GM18505 (cell line): ENCODE results near the gene PREP.

ENCODE experiments used
- ATAC-seq: cut with Tn5 transposase; IDR thresholded peaks from one replicate; pipeline ENCODE4 v1.9.1; 2021; ENCODE audit not compliant: unreplicated experiment
- POLR2A ChIP-seq: IDR thresholded peaks from 4 replicates; pipeline ENCODE4 v1.6.1; 2011; ENCODE audit warnings: borderline replicate concordance; ENCODE audit not compliant: insufficient read depth, insufficient read length; ENCODE audit errors: extremely low read depth

Gene PREP

DNA sequence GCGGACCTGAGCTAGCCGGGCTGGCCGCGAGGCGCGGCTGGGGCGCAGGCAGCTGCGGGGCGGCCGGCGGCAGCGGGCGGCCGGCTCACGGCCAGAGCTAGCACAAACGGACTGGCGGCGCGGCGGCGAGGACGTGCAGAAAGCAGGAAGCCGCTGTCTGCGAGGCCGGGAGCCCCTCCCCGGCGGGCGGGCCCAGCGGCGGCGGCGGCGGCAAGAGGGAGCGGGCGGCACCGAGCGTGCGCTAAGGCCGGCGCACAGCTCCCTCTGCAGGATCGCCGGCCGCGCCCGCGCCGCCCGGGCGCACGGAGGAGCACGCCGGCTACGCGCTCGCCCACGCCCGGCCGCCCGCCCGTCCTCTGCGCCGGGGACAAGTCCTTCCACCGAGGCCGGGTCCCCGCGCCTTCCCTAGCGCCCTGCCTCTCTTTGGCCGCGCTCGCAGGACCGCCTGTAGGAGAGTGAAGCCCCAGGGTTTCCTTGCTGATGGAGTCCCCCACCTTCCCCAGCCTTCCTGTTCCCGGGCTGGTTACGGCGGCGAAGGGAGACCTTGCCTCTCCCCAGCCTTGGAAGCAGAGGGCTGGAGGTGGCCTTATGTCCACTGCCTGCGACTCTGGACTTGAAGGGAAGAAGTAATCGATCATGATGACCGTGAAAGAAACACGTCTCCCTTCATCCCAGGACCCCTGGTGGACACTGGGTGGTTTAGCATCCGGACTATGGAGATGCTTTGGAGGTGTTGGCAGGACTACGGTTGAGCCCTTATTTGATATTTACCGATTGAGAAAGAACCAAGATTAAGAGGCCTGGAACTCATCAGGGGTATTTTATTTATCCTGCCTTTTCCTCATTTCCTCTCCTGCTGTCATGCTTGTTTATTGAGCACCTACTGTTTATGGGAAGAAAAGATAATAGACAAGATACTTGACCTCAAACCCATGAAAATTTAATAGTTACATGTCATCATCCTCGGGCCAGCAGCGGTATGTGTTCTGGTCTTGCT lies at the start of gene PREP:
Gene PREP, minus strand, starts transcription at position 144 of the 997 bp plus-strand sequence. CDS start 191 bp downstream, outside the sequence.
- TF ChIP-seq POLR2A, result peak; percentile 81
- peak; percentile 94 for ATAC-seq

DNA sequence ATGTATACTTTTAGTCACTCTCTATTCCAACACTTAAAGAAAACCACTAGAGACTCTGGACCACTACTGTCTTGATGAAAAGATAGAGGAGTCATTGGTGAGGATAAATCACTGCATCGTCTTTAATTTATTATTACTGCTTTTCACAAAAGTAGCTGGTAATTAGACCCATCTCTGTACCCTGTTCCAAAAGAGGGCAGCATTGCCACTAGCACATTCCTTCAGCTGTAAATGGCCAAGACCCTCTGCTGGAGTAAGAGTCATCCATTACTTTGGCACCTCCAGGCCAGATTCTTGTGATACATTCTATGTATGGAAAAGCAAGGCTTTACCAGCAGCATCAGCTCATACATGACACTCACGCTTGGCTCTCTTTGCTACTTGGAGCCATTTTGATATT lies 49.5 kb upstream of the PREP start:
- TF ChIP-seq POLR2A, result no peak
- no peak for ATAC-seq

DNA sequence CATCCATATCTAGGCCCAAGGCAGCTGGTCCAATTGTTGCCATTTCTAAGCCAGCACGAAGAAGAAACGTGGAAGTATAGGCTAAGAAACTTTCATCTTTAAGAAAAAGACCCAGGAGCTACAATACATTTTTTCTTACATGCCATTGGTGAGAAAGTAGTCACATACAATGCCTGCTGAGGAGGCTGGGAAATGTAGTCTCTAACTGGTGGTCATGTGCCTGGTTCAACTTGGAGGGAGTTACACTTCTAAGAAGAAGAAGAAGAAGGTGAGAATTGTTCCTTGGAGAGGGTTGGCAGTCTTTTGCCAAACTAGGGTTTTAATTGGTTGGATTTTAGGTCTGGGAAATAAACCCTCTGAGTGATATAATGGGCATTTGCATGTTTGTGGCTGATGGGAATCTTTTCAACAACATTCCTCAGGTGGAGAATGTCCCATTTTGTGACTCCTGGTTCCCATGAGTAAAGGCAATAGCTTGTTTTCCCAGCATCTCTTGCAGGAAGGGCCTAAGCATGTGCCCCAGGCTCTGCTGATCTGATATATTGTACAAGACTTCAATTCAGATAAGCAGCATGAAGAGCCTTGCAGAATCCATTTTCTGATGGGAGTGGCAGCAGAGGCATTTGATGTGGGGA lies 47.0 kb upstream of the PREP start:
- ATAC-seq, result no peak
- TF ChIP-seq POLR2A, result no peak

DNA sequence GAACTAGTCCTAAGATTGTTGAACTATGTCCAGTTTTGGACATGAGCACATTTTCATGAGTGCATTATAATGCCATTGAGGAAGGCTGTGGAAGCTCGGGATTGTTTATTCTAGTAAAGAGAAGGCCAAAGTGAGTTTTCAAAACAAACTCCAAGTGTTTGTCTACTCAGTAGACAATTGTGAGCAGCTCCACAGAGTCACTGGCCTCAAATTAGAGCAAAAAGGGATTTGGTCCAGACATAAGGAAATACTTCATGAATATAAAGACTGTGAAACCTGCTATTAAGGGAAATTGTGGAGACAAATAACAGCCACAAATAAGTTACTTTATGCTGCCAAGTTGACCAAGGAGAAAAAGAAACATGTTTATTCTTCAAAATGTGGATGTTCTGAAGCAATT lies 42.6 kb upstream of the PREP start:
- ATAC-seq, result no peak
- no peak for TF ChIP-seq POLR2A

DNA sequence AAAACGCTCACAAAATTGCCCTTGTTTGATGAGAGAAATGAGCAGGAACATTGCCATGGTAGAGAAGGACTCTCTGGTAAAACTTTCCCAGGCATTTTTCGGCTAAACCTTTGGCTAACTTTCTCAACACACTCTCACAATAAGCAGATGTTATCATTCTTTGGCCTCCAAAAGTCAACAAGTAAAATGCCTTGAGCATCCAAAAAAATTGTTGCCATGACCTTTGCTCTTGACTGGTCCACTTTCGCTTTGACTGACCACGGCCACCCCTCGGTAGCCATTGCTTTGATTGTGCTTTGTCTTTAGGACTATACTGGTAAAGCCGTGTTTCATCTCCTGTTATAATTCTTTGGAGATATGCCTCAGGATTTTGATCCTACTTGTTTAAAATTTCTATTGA lies 41.1 kb upstream of the PREP start:
- no peak for ATAC-seq
- no peak for TF ChIP-seq POLR2A

DNA sequence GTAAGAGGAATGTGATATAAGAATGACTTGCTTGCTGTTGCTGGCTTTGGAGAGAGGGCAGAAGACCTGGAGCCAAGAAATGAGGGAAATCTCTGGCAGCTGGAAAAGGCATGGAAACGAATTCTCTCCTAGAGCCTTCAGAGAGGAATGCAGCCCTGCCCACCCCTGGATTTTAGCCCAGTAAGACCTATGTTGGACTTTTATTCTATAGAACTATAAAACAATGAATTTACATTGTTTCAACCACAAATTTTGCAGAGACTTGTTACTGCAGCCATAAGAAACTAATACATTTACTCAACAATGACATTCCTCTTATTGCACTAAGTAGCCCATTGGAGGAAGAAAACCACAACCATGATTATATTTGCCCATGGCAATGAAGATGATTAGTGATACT lies 39.5 kb upstream of the PREP start:
- no peak for ATAC-seq
- no peak for TF ChIP-seq POLR2A

DNA sequence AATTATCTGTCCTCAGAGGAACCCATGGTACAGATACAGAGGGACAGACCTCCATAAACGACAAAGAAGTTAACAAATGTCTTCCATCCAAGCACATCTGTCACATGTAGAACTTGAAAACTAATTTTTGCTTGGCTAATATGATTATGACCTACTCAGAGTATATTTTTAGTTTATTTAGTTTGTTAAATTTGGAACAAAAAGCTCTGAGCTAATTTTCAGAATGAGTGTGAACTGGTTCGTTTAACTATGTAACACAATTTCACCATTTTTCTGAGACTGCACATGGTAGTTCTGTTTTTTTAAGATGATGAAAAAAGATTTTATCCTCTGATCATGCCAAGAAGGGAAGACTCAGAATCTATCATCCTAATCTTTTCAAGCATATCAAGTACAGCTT lies 34.4 kb upstream of the PREP start:
- no peak for ATAC-seq
- TF ChIP-seq POLR2A, result no peak

DNA sequence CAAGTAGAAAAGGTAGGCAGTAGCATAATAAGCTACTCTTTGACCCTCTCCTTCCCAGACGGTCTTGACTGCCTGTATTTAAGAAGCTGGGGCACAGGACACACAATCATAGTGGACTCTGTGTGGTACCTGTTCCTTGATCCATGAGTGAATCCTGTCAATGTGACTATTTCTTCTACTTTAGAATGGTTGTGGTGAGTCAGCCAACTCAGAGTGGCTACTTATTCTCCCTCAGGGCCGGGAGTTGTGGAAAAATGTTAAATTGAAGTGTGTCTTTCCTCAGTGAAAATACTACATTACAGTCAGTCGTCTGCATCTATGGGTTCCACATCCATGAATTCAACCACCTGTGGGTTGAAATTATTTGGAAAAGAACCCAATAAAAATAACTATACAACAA lies 30.8 kb upstream of the PREP start:
- no peak for ATAC-seq

DNA sequence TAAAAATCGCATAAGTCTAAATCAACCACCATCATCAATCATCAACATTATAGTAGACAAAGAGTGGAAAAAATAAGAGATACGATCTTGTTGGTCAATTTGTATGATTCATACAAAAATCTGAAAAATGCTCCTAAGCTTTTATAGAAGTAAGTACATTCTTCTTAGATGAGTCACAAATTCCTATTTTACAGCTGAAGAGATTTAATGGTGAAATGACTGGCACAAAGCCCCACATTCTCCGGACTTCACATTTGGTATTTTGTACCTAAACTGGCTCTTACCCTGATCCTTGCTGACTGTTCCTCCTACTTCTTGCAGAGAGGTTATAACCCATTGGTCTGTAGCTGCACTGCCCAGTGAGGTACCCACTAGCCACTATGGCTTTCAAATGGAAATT lies 29.9 kb upstream of the PREP start:
- no peak for TF ChIP-seq POLR2A
- no peak for ATAC-seq

More for the DNA sequence above, 30.8 kb upstream of the PREP start:
- TF ChIP-seq POLR2A, result no peak

DNA sequence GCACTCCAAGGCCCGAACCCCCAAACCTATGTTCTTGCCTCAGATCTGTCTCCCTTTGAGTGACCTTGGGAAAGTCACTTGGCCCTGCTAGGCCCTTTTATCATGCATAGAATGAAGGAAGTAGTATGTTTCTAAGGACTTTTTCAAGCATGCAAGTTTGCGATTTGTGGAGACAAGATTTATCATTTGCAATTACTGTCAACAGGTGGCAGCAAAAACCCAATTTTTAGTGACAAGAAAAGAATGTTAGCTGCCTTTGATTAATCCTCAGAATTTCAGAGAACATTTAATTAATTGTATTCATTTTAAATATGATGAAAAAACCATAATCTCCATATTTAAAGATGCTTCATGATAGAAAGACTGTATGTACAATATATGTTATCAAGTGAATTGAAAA lies 28.3 kb upstream of the PREP start:
- no peak for ATAC-seq
- no peak for TF ChIP-seq POLR2A

DNA sequence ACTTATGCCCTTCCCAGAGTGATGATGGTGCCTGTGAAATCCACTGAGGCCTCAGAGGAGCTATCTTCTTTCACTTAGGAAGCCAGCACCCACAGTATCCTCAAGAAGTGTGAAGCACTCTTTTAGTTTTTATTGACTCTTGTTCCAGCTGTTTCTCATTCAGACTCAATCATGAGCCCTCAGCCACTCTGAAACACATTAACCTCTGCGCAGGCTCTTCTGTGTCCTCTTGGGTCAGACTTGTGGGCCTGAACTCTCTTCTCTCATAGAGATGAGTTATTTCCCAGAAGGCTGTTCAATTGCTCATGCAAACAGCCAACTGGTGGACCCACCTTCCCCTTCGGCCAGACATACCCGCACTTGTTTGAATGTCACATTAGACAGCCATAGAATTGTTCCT lies 27.8 kb upstream of the PREP start:
- TF ChIP-seq POLR2A, result no peak
- ATAC-seq, result no peak

DNA sequence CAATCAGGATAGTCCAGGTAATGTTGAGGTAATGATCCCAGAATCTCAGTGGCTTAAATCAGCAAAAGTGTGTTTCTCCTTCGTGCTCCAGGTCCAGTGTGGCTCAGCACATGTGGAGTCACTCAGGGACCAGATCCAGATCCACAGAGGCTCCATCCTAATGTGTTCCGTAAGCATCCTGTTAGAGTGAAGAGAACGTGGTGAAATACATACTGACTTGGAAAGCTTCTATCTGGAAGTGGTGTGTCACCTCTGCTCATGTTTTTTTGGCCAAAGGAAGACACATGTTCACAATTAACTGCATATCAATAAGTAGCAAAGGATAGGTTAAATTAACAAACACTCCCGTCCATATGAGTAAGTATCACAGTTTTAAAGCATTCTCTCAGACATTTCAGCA lies 26.8 kb upstream of the PREP start:
- no peak for TF ChIP-seq POLR2A
- no peak for ATAC-seq

DNA sequence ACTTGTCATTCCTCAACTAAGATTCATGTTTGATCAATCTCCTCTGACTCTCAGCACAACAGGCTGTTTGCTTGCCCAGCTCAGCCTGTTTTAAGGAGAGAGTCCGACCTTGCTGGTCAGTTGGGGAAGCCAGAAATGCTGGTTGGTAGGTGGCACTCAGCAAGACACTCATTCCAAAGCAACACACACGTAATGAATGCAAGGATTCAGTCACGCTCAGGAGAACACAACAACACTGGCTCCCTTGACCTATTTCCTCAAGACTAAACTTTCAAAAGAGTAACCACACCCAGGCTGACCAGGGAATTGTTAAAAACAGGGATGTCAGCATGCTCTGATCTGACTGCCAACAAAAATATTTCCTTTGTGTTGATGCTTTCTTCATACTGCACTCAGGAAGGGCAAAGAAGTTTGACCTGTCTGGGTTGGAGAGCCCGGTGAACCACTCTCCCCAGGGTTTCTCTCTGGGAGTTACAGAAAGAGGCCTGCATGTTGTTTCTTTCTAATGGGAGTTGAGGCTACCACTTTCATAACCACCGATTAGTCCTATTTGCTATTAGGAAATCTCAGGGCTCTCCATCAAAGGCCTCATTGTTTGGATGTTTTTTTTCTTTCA lies 25.6 kb upstream of the PREP start:
- no peak for TF ChIP-seq POLR2A
- no peak for ATAC-seq
